Cardiac septum (tissue), 1 donor: ENCODE measurements around the gene TAP1. TPM values are rescaled to one million over a fixed set of nuclear protein-coding genes. Genes with fewer than 3 reads are reported as not detected.
A peak's percentile ranks its signal among the peaks of the same experiment; 100 is the strongest.
"Not testable (repeated sequence)": the region's sequence is repeated elsewhere in the genome, so short reads cannot be mapped to it uniquely, and the experiment has no call there.

ENCODE experiments used
- DNase-seq: peaks from one replicate; pipeline ENCODE4 v3.0.0-alpha.2; 2020; ENCODE audit warnings: low spot score
- intact Hi-C: fragments of 100-400 bp; cut with DNase I; formaldehyde crosslinking; loops from one replicate; pipeline ENCODE4 v1.14.0; 2022
- total RNA-seq: library from RNA; stranded (reverse); fragmentation: NEBNext Ultra II Directional; extraction: Animal tissue kit (Norgen Biotek cat#: 25700); gene quantifications from one replicate; pipeline ENCODE4 v1.2.1, GENCODE V29; 2021
- donor health status: DM: no; HTN: no; CAD: no.

The TAP1 gene
- total RNA-seq, 1 donor from 2014 or later = 18.1 TPM

GRCh38 chr6:32818867-32819266 lies 34.6 kb downstream of the TAP1 start:
- intact Hi-C loops = no loop called here
- DNase-seq = no peak

- DNase-seq = no peak
- intact Hi-C loops = no loop called here
Measured at GRCh38 chr6:32816746-32817204, 36.7 kb downstream of the TAP1 start, which contains the start of gene HLA-DOB. Gene HLA-DOB, minus strand, starts transcription at chr6:32817002. Its CDS starts 51 bp downstream, at chr6:32816951.

- DNase-seq = no peak
- intact Hi-C loops = no loop called here
Measured at GRCh38 chr6:32815996-32816395, 37.5 kb downstream of the TAP1 start.

- intact Hi-C loops = no loop called here
- no peak for DNase-seq
Measured at GRCh38 chr6:32815115-32815514, 38.4 kb downstream of the TAP1 start.

GRCh38 chr6:32814145-32814544 lies 39.4 kb downstream of the TAP1 start:
- intact Hi-C loops = no loop called here
- DNase-seq = no peak

- DNase-seq = no peak
- intact Hi-C loops = no loop called here
Measured at GRCh38 chr6:32809171-32809570, 44.3 kb downstream of the TAP1 start.

- DNase-seq = no peak
- intact Hi-C loops = no loop called here
Measured at GRCh38 chr6:32807020-32807580, 46.4 kb downstream of the TAP1 start.

GRCh38 chr6:32805404-32805803 lies 48.1 kb downstream of the TAP1 start:
- DNase-seq, intact Hi-C loops: not testable (repeated sequence)

- DNase-seq = no peak
- intact Hi-C loops = no loop called here
Measured at GRCh38 chr6:32803416-32803815, 50.1 kb downstream of the TAP1 start.

GRCh38 chr6:32799740-32800139 lies 53.8 kb downstream of the TAP1 start:
- no peak for DNase-seq
- intact Hi-C loops = loop anchor here (5.0 to 10.0 kb wide), 2 partner anchors 387 to 555 kb away; no protein-coding TSS in a partner anchor

- DNase-seq = no peak
- intact Hi-C loops = loop anchor here (5.0 to 10.0 kb wide), 2 partner anchors 387 to 554 kb away; no protein-coding TSS in a partner anchor
Measured at GRCh38 chr6:32799168-32799567, 54.3 kb downstream of the TAP1 start.

GRCh38 chr6:32796848-32797776 lies 56.4 kb downstream of the TAP1 start:
- intact Hi-C loops = loop anchor here (5.0 to 10.0 kb wide), 2 partner anchors 385 to 552 kb away; no protein-coding TSS in a partner anchor
- DNase-seq = peak; percentile 83

Other genes starting within 250 kb of the TAP1 start
- 5.2 TPM for gene HLA-DQA1, start 216.3 kb downstream of the TAP1 start, total RNA-seq
- gene HLA-DQB1, start 187.0 kb downstream of the TAP1 start, total RNA-seq = 3.7 TPM
- 2.8 TPM for gene HLA-DQA2, start 112.3 kb downstream of the TAP1 start, total RNA-seq
- 2.9 TPM for gene HLA-DQB2, start 90.2 kb downstream of the TAP1 start, total RNA-seq
- gene HLA-DOB, start 36.7 kb downstream of the TAP1 start, total RNA-seq = 0.35 TPM
- gene TAP2, start 15.0 kb downstream of the TAP1 start, total RNA-seq = 12.7 TPM
- 11.7 TPM for gene PSMB8, start 9.7 kb downstream of the TAP1 start, total RNA-seq
- 14.2 TPM for gene PSMB9, start 488 bp upstream of the TAP1 start, total RNA-seq
- 7.9 TPM for gene HLA-DMB, start 87.3 kb upstream of the TAP1 start, total RNA-seq
- 13.7 TPM for gene HLA-DMA, start 99.4 kb upstream of the TAP1 start, total RNA-seq
- 88.7 TPM for gene BRD2, start 114.9 kb upstream of the TAP1 start, total RNA-seq
- 1.6 TPM for gene HLA-DOA, start 155.9 kb upstream of the TAP1 start, total RNA-seq
- gene HLA-DPA1, start 219.9 kb upstream of the TAP1 start, total RNA-seq = 35.8 TPM
- 32.8 TPM for gene HLA-DPB1, start 222.3 kb upstream of the TAP1 start, total RNA-seq